Cardiac septum (tissue), 1 donor: ENCODE data around the gene C22orf31. TPM values are rescaled to one million over a fixed set of nuclear protein-coding genes. Genes with fewer than 3 reads are reported as not detected.
"Not testable (repeated sequence)": the region's sequence is repeated elsewhere in the genome, so short reads cannot be mapped to it uniquely, and the experiment has no call there.

Experiments used
- DNase-seq: peaks from one replicate; pipeline ENCODE4 v3.0.0-alpha.2; 2020; ENCODE audit warnings: low spot score
- intact Hi-C: fragments of 100-400 bp; cut with DNase I; formaldehyde crosslinking; loops from one replicate; pipeline ENCODE4 v1.14.0; 2022
- total RNA-seq: library from RNA; stranded (reverse); fragmentation: NEBNext Ultra II Directional; extraction: Animal tissue kit (Norgen Biotek cat#: 25700); gene quantifications from one replicate; pipeline ENCODE4 v1.2.1, GENCODE V29; 2021
- donor health status: DM: no; HTN: no; CAD: no.

Gene C22orf31
- total RNA-seq, 1 donor from 2014 or later, result not detected

GRCh38 chr22:29060931-29061330, 700 bp downstream of the C22orf31 start:
- DNase-seq, result no peak
- intact Hi-C loops, result no loop called here

GRCh38 chr22:29060251-29060869, 1.3 kb downstream of the C22orf31 start:
- intact Hi-C loops, result no loop called here
- DNase-seq, result no peak

GRCh38 chr22:29056472-29056871, 5.2 kb downstream of the C22orf31 start:
- no peak for DNase-seq
- intact Hi-C loops, result no loop called here

GRCh38 chr22:29055192-29055830, 6.3 kb downstream of the C22orf31 start:
- DNase-seq, result no peak
- intact Hi-C loops, result no loop called here

GRCh38 chr22:29054251-29054767, 7.3 kb downstream of the C22orf31 start:
- intact Hi-C loops, result no loop called here
- DNase-seq, result no peak

- no peak for DNase-seq
- intact Hi-C loops, result no loop called here
Measured at GRCh38 chr22:29053048-29053702, 8.5 kb downstream of the C22orf31 start.

- no peak for DNase-seq
- intact Hi-C loops, result no loop called here
Measured at GRCh38 chr22:29050457-29050856, 11.2 kb downstream of the C22orf31 start.

- intact Hi-C loops, result loop anchor here (10.0 kb wide), 2 partner anchors 195 to 445 kb away; no protein-coding TSS in a partner anchor
- DNase-seq, result no peak
Measured at GRCh38 chr22:29049655-29050263, 11.9 kb downstream of the C22orf31 start.

GRCh38 chr22:29048822-29049654, 12.6 kb downstream of the C22orf31 start:
- intact Hi-C loops, result loop anchor here (10.0 kb wide), 2 partner anchors 196 to 444 kb away; no protein-coding TSS in a partner anchor
- DNase-seq, result no peak

GRCh38 chr22:29044657-29045176, 16.9 kb downstream of the C22orf31 start:
- intact Hi-C loops, result loop anchor here (10.0 kb wide), 2 partner anchors 200 to 440 kb away; no protein-coding TSS in a partner anchor
- DNase-seq, result no peak

GRCh38 chr22:29043906-29044575, 17.6 kb downstream of the C22orf31 start:
- intact Hi-C loops, result loop anchor here (10.0 kb wide), 2 partner anchors 201 to 439 kb away; no protein-coding TSS in a partner anchor
- no peak for DNase-seq

GRCh38 chr22:29041408-29041807, 20.2 kb downstream of the C22orf31 start:
- no peak for DNase-seq
- intact Hi-C loops, result loop anchor here (10.0 kb wide), 2 partner anchors 203 to 437 kb away; no protein-coding TSS in a partner anchor

- intact Hi-C loops, result loop anchor here (1.0 to 10.0 kb wide), 3 partner anchors 185 to 436 kb away; no protein-coding TSS in a partner anchor
- DNase-seq, result no peak
Measured at GRCh38 chr22:29040385-29041275, 21.0 kb downstream of the C22orf31 start.

- intact Hi-C loops, result loop anchor here (1.0 to 10.0 kb wide), 4 partner anchors 155 to 435 kb away; partner anchors contain the start of gene ZNRF3
Measured at GRCh38 chr22:29039684-29040083, 21.9 kb downstream of the C22orf31 start.

GRCh38 chr22:29039148-29039547, 22.5 kb downstream of the C22orf31 start:
- intact Hi-C loops, result loop anchor here (10.0 kb wide), 1 partner anchor 154 kb away; the partner anchor contains the start of gene ZNRF3
- no peak for DNase-seq

More at GRCh38 chr22:29039684-29040083, 21.9 kb downstream of the C22orf31 start:
- DNase-seq, result not testable (repeated sequence)

GRCh38 chr22:29037340-29037932, 24.2 kb downstream of the C22orf31 start:
- intact Hi-C loops, result loop anchor here (10.0 kb wide), 1 partner anchor 153 kb away; the partner anchor contains the start of gene ZNRF3
- no peak for DNase-seq
